IMR-90 (cell line): ENCODE data around the gene PMM1.

Experiments used
- CEBPB ChIP-seq: IDR thresholded peaks from 2 replicates; pipeline ENCODE4 v1.6.1; 2012; ENCODE audit warnings: low read depth, low read length, improper control_type of control experiment
- CHD1 ChIP-seq: IDR thresholded peaks from 2 replicates; pipeline ENCODE4 v1.6.1; 2012; ENCODE audit warnings: low read depth, low read length, improper control_type of control experiment
- FOS ChIP-seq: fragments of 150-350 bp; IDR thresholded peaks from 2 replicates; pipeline ENCODE4 v1.6.1; 2016; ENCODE audit warnings: low read depth, low read length
- MAFK ChIP-seq: IDR thresholded peaks from 2 replicates; pipeline ENCODE4 v1.6.1; 2012; ENCODE audit warnings: low read depth, low read length, improper control_type of control experiment
- MXI1 ChIP-seq: IDR thresholded peaks from 2 replicates; pipeline ENCODE4 v1.6.1; 2012; ENCODE audit warnings: low read depth, mild to moderate bottlenecking, low read length, moderate library complexity, borderline replicate concordance
- POLR2A ChIP-seq: IDR thresholded peaks from 2 replicates; pipeline ENCODE4 v1.6.1; 2012; ENCODE audit warnings: mild to moderate bottlenecking, low read depth, low read length
- RAD21 ChIP-seq: IDR thresholded peaks from 2 replicates; pipeline ENCODE4 v1.6.1; 2012; ENCODE audit warnings: low read length, improper control_type of control experiment
- RCOR1 ChIP-seq: IDR thresholded peaks from 2 replicates; pipeline ENCODE4 v1.6.1; 2012; ENCODE audit warnings: mild to moderate bottlenecking, low read length, improper control_type of control experiment; ENCODE audit not compliant: insufficient replicate concordance
- RFX5 ChIP-seq: IDR thresholded peaks from 2 replicates; pipeline ENCODE4 v1.8.0; 2012; ENCODE audit warnings: low read depth, mild to moderate bottlenecking, low read length, moderate library complexity
- SMC3 ChIP-seq: fragments of 150-350 bp; IDR thresholded peaks from 2 replicates; pipeline ENCODE4 v1.6.1; 2016; ENCODE audit warnings: low read depth, mild to moderate bottlenecking, antibody characterized with exemption, low read length, moderate library complexity
- TF ChIP-seq, protein P1 (sequence below): conservative IDR thresholded peaks from 2 replicates; pipeline ENCODE4 v1.5.1; 2012; ENCODE audit warnings: mild to moderate bottlenecking, low read depth, low read length, improper control_type of control experiment
- TF ChIP-seq, protein P2 (sequence below): fragments of 150-350 bp; IDR thresholded peaks from 2 replicates; pipeline ENCODE4 v1.6.1; 2017; ENCODE audit warnings: mild to moderate bottlenecking, antibody characterized with exemption, low read length, low read depth
- TF ChIP-seq, protein P3 (sequence below): fragments of 150-350 bp; IDR thresholded peaks from 2 replicates; pipeline ENCODE4 v1.6.1; 2016; ENCODE audit warnings: low read depth, mild to moderate bottlenecking, low read length, moderate library complexity, borderline replicate concordance

DNA sequence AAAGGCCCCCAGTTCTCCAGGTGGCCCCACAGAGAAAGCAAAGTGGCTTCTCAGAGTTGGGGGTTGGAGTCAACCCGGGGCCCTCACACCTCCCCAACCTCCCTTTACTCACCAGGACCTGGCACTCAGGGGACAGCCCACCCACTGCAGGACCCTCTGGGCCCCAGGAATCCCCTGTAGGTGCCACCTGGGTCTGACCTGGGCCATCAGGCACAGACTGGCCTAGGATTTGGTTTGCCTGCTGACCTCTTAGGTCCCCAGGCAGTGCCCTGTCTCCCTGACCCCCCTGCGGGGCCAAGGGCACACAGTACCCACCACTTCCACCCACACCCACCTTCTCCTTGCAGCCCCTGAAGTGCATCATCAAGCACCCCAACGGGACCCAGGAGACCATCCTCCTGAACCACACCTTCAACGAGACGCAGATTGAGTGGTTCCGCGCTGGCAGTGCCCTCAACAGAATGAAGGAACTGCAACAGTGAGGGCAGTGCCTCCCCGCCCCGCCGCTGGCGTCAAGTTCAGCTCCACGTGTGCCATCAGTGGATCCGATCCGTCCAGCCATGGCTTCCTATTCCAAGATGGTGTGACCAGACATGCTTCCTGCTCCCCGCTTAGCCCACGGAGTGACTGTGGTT is 61.4 kb downstream of the PMM1 start:
- no peak for TF ChIP-seq POLR2A
- no peak for TF ChIP-seq CEBPB
- TF ChIP-seq, protein P1, sequence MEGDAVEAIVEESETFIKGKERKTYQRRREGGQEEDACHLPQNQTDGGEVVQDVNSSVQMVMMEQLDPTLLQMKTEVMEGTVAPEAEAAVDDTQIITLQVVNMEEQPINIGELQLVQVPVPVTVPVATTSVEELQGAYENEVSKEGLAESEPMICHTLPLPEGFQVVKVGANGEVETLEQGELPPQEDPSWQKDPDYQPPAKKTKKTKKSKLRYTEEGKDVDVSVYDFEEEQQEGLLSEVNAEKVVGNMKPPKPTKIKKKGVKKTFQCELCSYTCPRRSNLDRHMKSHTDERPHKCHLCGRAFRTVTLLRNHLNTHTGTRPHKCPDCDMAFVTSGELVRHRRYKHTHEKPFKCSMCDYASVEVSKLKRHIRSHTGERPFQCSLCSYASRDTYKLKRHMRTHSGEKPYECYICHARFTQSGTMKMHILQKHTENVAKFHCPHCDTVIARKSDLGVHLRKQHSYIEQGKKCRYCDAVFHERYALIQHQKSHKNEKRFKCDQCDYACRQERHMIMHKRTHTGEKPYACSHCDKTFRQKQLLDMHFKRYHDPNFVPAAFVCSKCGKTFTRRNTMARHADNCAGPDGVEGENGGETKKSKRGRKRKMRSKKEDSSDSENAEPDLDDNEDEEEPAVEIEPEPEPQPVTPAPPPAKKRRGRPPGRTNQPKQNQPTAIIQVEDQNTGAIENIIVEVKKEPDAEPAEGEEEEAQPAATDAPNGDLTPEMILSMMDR = no peak
- TF ChIP-seq SMC3 = no peak
- no peak for TF ChIP-seq RFX5
- TF ChIP-seq MAFK = no peak
- no peak for TF ChIP-seq FOS
- TF ChIP-seq RCOR1 = no peak
- TF ChIP-seq, protein P2, sequence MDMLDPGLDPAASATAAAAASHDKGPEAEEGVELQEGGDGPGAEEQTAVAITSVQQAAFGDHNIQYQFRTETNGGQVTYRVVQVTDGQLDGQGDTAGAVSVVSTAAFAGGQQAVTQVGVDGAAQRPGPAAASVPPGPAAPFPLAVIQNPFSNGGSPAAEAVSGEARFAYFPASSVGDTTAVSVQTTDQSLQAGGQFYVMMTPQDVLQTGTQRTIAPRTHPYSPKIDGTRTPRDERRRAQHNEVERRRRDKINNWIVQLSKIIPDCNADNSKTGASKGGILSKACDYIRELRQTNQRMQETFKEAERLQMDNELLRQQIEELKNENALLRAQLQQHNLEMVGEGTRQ = no peak
- TF ChIP-seq RAD21 = no peak
- TF ChIP-seq MXI1 = no peak
- TF ChIP-seq, protein P3, sequence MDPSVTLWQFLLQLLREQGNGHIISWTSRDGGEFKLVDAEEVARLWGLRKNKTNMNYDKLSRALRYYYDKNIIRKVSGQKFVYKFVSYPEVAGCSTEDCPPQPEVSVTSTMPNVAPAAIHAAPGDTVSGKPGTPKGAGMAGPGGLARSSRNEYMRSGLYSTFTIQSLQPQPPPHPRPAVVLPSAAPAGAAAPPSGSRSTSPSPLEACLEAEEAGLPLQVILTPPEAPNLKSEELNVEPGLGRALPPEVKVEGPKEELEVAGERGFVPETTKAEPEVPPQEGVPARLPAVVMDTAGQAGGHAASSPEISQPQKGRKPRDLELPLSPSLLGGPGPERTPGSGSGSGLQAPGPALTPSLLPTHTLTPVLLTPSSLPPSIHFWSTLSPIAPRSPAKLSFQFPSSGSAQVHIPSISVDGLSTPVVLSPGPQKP = no peak
- TF ChIP-seq CHD1 = no peak
